Panc1 (cell line): ENCODE results near the gene STRN3.

Experiments
- CTCF ChIP-seq: fragments of 450-650 bp; IDR thresholded peaks from 2 replicates; pipeline ENCODE4 v1.5.1; 2017; ENCODE audit warnings: mild to moderate bottlenecking
- POLR2AphosphoS5 ChIP-seq: IDR thresholded peaks from 2 replicates; pipeline ENCODE4 v1.6.1; 2012; ENCODE audit warnings: mild to moderate bottlenecking, low read depth, low read length, moderate library complexity
- SIN3A ChIP-seq: IDR thresholded peaks from 2 replicates; pipeline ENCODE4 v1.6.1; 2012; ENCODE audit warnings: low read depth, mild to moderate bottlenecking, low read length, moderate library complexity, borderline replicate concordance; ENCODE audit not compliant: insufficient read depth

GRCh38 chr14:30977752-30978151 is 48.4 kb downstream of the STRN3 start:
- TF ChIP-seq SIN3A (no peak), CTCF (no peak), POLR2AphosphoS5 (no peak)
